ENCODE data around the gene PSMB10. TPM values are rescaled to one million over a fixed set of nuclear protein-coding genes. Genes with fewer than 3 reads are reported as not detected.

Gene PSMB10
- total RNA-seq: 100 to 1,000 TPM in 1 of 4 donors, 10 to 100 TPM in 3; 62.0 to 106 (median 79.9) TPM

DNA sequence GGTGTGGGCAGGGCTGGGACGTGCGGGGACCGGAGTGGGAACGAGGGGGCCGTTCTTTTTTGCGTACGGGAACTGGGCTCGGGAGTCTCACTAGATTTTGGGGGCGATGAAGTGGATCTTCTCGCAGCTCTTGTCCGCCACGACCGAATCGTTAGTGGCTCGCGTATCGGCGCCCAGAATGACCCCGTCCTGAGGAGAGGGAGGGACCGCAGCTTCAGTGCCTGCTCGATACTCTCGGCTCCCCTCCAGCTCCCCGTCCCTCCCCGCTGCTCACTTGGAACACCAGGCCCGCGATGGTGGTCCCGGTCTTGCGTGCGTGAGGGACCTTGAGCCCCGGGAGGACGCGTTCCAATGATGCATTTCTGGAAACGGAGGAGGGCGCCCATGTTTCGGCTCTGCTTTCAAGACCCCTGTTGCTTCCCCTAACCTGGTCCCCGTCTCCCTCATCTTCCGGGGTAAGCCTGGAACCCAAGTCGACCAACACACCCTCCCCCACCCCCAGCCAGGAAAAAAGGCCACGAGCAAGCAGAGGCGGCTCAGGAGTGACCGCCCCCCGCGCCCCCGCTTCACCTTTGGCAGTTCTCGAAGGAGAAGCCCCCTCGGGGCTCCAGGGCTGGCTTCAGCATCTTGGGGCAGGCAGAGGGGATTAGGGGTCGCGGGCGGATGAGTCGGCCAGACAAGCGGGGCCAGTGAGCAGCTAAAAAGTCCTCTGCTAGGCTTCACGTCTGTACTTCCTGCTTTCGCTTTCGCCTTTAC lies at the start of gene PSMB10:
PSMB10 (minus strand) TSS at position 727 of the 756 bp plus-strand sequence; CDS start at position 626, 101 bp downstream.
- Histone ChIP-seq H3K27me3 (no peaks in the 10 kb centered on the region), H3K4me3 (peak within 1 kb of the TSS; percentile 67 to 99 (median 89)), H3K4me1 (peaks cover 0 to 27% (median 17%) of the 10 kb centered on the region in 4 donors), H3K27ac (peak within 1 kb of the TSS; percentile 95 to 98 (median 96)), H3K36me3 (peaks cover 0 to 35% (median 0%) of the 10 kb centered on the region in 3 donors), H3K9me3 (no peaks in the 10 kb centered on the region)
- TF ChIP-seq POLR2A (IDR thresholded peaks at IDR 0.05): peak; percentile 69 to 75
- TF ChIP-seq, protein P1, sequence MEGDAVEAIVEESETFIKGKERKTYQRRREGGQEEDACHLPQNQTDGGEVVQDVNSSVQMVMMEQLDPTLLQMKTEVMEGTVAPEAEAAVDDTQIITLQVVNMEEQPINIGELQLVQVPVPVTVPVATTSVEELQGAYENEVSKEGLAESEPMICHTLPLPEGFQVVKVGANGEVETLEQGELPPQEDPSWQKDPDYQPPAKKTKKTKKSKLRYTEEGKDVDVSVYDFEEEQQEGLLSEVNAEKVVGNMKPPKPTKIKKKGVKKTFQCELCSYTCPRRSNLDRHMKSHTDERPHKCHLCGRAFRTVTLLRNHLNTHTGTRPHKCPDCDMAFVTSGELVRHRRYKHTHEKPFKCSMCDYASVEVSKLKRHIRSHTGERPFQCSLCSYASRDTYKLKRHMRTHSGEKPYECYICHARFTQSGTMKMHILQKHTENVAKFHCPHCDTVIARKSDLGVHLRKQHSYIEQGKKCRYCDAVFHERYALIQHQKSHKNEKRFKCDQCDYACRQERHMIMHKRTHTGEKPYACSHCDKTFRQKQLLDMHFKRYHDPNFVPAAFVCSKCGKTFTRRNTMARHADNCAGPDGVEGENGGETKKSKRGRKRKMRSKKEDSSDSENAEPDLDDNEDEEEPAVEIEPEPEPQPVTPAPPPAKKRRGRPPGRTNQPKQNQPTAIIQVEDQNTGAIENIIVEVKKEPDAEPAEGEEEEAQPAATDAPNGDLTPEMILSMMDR (IDR thresholded peaks at IDR 0.05): no peak
- peak in 1 of 3 donors; percentile 78 for DNase-seq

DNA sequence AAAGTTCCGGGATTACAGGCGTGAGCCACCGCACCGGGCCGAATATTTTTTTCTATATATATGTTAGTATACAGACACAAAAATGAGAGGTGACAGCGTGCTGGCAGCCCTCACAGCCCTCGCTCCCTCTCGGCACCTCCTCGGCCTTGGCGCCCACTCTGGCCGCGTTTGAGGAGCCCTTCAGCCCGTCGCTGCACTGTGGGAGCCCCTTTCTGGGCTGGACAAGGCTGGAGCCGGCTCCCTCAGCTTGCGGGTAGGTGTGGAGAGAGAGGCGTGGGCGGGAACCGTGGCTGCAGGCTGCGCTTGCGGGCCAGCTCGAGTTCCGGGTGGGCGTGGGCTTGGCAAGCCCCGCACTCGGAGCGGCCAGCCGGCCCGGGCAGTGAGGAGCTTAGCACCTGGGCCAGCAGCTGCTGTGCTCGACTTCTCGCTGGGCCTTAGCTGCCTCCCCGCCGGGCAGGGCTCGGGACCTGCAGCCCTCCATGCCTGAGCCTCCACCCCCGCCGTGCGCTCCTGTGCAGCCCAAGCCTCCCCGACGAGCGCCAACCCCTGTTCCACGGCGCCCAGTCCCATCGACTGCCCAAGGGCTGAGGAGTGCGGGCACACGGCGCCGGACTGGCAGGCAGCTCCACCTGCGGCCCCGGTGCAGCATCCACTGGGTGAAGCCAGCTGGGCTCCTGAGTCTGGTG lies 45.5 kb upstream of the PSMB10 start:
- DNase-seq: no peak
- Histone ChIP-seq H3K27me3 (no peaks in the 10 kb centered on the region), H3K4me3 (no peak overlapping the region), H3K4me1 (peaks cover 0 to 17% (median 4%) of the 10 kb centered on the region in 4 donors), H3K36me3 (no peaks in the 10 kb centered on the region), H3K9me3 (no peaks in the 10 kb centered on the region), H3K27ac (no peak overlapping the region)
- no peak for TF ChIP-seq POLR2A (IDR thresholded peaks at IDR 0.05)
- TF ChIP-seq, protein P1 (IDR thresholded peaks at IDR 0.05): no peak

DNA sequence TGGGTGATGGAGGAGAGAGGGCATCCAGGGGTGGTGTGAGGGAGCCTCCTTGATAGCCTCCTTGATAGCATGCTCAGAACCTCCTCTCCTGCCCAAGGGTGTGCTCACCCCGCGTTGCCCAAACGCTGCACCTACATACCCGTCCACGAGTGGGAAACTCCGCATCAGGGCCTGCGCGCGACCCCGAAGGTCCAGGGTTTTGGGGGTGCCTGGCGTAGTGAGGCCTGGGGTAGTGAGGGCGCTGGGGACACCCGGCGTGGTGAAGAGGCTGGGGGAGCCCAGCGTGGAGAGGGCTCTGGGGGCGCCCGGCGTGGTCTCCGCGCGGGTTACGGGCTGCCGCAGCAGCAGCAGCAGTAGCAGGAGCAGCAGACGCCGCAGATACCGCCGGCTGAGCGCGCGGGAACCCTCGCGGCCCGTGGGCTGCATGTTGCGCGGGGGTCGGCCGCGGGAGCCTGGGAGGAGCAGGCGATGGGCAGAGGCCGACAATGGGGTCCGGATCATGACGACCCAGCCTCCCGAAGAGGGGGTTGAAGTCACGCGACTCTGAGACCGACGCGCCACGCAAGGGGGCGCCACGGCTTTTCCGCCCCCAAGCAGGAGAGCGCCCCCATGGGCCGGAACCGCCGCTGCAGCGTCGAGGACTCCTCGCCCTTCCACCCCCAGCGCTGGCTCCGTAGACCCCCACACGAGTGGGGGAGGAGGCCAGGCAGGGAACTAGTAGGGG lies 43.5 kb upstream of the PSMB10 start, which contains the start of gene DPEP3:
DPEP3 (minus strand) TSS at position 545 of the 724 bp plus-strand sequence; CDS start at position 426, 119 bp downstream.
- Histone ChIP-seq H3K27me3 (no peaks in the 10 kb centered on the region), H3K4me1 (peaks cover 0 to 13% (median 4%) of the 10 kb centered on the region in 4 donors), H3K4me3 (no peak within 1 kb of the TSS), H3K9me3 (no peaks in the 10 kb centered on the region), H3K27ac (no peak within 1 kb of the TSS), H3K36me3 (no peaks in the 10 kb centered on the region)
- DNase-seq: no peak
- no peak for TF ChIP-seq POLR2A (IDR thresholded peaks at IDR 0.05)
- TF ChIP-seq, protein P1 (IDR thresholded peaks at IDR 0.05): no peak

DNA sequence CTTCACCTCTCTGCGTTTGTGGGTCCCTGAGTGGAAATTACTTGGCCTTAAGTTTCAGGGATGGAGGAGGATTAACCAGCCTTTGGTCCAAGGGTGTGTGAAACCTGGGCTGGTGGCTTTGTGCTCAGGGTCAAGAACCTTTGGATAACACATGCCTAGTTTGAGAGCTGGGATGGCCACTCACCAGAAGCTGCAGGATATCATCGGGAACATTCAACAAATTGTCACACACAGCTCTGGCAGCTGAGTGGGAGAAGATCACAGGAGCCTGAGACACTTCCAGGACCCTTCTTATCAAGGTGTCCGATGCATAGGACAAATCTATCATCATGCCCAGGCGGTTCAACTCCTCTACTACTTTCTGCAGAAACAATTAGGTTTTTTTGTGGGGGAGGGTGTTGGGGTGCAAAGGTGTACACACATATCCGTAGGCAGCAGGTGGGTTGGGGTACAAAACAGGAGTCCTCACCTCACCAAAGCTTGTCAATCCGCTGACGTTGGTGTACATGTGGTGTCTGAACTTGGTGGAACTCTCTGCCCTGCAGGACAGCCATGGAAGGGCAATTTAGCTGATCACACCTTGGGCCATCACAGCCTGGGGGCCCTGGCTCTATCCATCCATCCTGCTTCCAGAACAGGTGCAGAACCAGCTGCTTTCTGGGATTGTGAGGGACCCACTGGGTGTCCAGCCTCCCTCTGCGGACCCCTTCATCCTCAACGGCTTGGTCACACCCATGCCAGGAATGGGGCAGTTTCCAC lies 41.0 kb upstream of the PSMB10 start:
- Histone ChIP-seq H3K27ac (no peak overlapping the region), H3K36me3 (no peaks in the 10 kb centered on the region), H3K27me3 (no peaks in the 10 kb centered on the region), H3K4me1 (no peaks in the 10 kb centered on the region), H3K9me3 (no peaks in the 10 kb centered on the region), H3K4me3 (no peak overlapping the region)
- TF ChIP-seq, protein P1 (IDR thresholded peaks at IDR 0.05): no peak
- TF ChIP-seq POLR2A (IDR thresholded peaks at IDR 0.05): no peak
- no peak for DNase-seq

DNA sequence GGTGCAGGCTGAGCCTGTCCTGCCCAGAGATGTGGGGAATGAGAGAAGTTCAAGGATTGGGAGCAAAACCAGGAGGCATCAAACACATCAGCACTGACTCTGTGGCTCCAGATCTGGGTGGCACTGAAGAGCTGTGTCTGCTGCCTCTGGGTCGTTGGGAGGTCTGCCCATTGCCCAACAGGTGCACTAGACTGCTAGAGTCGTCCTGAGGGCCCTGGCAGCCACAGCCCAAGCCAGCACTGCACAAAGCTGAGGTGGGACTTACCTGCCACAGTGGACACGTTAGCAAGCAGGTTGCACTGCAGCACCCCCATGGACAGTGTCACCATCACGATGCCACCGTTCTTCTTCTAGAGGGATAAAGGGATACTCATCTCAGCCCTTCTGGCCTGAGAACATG lies 40.4 kb upstream of the PSMB10 start:
- TF ChIP-seq, protein P1 (IDR thresholded peaks at IDR 0.05): no peak
- no peak for TF ChIP-seq POLR2A (IDR thresholded peaks at IDR 0.05)
- DNase-seq: no peak
- Histone ChIP-seq H3K27me3 (no peaks in the 10 kb centered on the region), H3K36me3 (no peaks in the 10 kb centered on the region), H3K4me3 (no peak overlapping the region), H3K27ac (no peak overlapping the region), H3K4me1 (no peaks in the 10 kb centered on the region), H3K9me3 (no peaks in the 10 kb centered on the region)
